Measurements from ENCODE around the gene ANKHD1.

The ANKHD1 gene

DNA sequence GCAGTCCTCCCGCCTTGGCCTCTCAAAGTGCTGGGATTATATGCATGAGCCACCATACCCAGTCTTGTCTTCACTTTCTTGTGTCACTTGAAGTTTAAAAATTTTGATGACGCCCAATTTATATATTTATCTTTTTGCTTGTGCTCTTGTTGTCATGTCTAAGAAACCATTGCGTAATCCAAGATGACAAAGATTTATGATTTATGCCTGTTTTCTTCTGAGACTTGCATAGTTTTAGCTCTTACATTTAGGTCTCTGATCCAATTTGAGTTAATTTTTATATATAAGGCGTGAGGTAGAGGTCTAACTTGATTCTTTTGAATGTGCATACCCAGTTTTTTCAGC, 18.6 kb downstream of the ANKHD1 start:
- TF ChIP-seq, protein P1, sequence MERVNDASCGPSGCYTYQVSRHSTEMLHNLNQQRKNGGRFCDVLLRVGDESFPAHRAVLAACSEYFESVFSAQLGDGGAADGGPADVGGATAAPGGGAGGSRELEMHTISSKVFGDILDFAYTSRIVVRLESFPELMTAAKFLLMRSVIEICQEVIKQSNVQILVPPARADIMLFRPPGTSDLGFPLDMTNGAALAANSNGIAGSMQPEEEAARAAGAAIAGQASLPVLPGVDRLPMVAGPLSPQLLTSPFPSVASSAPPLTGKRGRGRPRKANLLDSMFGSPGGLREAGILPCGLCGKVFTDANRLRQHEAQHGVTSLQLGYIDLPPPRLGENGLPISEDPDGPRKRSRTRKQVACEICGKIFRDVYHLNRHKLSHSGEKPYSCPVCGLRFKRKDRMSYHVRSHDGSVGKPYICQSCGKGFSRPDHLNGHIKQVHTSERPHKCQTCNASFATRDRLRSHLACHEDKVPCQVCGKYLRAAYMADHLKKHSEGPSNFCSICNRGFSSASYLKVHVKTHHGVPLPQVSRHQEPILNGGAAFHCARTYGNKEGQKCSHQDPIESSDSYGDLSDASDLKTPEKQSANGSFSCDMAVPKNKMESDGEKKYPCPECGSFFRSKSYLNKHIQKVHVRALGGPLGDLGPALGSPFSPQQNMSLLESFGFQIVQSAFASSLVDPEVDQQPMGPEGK (tag by site-specific recombination; IDR thresholded peaks at IDR 0.05), result no peak
- TF ChIP-seq ZNF335 (tag by site-specific recombination; conservative IDR thresholded peaks at IDR 0.05) (no peak), ZNF600 (tag by site-specific recombination; IDR thresholded peaks at IDR 0.05) (no peak), ZNF768 (tag by site-specific recombination; IDR thresholded peaks at IDR 0.05) (no peak), ZNF169 (tag by site-specific recombination; IDR thresholded peaks at IDR 0.05) (no peak), ZNF785 (tag by site-specific recombination; IDR thresholded peaks at IDR 0.05) (no peak), ZNF416 (tag by site-specific recombination; IDR thresholded peaks at IDR 0.05) (no peak), BCL11A (tag by site-specific recombination; IDR thresholded peaks at IDR 0.05; ENCODE audit: low read depth) (no peak), ZNF791 (tag by site-specific recombination; IDR thresholded peaks at IDR 0.05) (no peak), SCRT1 (tag by site-specific recombination; IDR thresholded peaks at IDR 0.05; ENCODE audit: borderline replicate concordance) (no peak), ZNF501 (tag by site-specific recombination; IDR thresholded peaks at IDR 0.05) (no peak), ZNF660 (tag by site-specific recombination; IDR thresholded peaks at IDR 0.05) (no peak), ZNF121 (tag by site-specific recombination; IDR thresholded peaks at IDR 0.05) (no peak), ZNF624 (tag by site-specific recombination; IDR thresholded peaks at IDR 0.05) (no peak)
- TF ChIP-seq, protein P2, sequence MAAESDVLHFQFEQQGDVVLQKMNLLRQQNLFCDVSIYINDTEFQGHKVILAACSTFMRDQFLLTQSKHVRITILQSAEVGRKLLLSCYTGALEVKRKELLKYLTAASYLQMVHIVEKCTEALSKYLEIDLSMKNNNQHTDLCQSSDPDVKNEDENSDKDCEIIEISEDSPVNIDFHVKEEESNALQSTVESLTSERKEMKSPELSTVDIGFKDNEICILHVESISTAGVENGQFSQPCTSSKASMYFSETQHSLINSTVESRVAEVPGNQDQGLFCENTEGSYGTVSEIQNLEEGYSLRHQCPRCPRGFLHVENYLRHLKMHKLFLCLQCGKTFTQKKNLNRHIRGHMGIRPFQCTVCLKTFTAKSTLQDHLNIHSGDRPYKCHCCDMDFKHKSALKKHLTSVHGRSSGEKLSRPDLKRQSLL (tag by site-specific recombination; IDR thresholded peaks at IDR 0.05), result no peak
- TF ChIP-seq, protein P3, sequence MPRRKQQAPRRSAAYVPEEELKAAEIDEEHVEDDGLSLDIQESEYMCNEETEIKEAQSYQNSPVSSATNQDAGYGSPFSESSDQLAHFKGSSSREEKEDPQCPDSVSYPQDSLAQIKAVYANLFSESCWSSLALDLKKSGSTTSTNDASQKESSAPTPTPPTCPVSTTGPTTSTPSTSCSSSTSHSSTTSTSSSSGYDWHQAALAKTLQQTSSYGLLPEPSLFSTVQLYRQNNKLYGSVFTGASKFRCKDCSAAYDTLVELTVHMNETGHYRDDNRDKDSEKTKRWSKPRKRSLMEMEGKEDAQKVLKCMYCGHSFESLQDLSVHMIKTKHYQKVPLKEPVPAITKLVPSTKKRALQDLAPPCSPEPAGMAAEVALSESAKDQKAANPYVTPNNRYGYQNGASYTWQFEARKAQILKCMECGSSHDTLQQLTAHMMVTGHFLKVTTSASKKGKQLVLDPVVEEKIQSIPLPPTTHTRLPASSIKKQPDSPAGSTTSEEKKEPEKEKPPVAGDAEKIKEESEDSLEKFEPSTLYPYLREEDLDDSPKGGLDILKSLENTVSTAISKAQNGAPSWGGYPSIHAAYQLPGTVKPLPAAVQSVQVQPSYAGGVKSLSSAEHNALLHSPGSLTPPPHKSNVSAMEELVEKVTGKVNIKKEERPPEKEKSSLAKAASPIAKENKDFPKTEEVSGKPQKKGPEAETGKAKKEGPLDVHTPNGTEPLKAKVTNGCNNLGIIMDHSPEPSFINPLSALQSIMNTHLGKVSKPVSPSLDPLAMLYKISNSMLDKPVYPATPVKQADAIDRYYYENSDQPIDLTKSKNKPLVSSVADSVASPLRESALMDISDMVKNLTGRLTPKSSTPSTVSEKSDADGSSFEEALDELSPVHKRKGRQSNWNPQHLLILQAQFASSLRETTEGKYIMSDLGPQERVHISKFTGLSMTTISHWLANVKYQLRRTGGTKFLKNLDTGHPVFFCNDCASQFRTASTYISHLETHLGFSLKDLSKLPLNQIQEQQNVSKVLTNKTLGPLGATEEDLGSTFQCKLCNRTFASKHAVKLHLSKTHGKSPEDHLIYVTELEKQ (tag by site-specific recombination; IDR thresholded peaks at IDR 0.05; ENCODE audit: borderline replicate concordance), result no peak
- TF ChIP-seq, protein P4, sequence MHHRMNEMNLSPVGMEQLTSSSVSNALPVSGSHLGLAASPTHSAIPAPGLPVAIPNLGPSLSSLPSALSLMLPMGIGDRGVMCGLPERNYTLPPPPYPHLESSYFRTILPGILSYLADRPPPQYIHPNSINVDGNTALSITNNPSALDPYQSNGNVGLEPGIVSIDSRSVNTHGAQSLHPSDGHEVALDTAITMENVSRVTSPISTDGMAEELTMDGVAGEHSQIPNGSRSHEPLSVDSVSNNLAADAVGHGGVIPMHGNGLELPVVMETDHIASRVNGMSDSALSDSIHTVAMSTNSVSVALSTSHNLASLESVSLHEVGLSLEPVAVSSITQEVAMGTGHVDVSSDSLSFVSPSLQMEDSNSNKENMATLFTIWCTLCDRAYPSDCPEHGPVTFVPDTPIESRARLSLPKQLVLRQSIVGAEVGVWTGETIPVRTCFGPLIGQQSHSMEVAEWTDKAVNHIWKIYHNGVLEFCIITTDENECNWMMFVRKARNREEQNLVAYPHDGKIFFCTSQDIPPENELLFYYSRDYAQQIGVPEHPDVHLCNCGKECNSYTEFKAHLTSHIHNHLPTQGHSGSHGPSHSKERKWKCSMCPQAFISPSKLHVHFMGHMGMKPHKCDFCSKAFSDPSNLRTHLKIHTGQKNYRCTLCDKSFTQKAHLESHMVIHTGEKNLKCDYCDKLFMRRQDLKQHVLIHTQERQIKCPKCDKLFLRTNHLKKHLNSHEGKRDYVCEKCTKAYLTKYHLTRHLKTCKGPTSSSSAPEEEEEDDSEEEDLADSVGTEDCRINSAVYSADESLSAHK (tag by site-specific recombination; IDR thresholded peaks at IDR 0.05), result no peak
- TF ChIP-seq, protein P5, sequence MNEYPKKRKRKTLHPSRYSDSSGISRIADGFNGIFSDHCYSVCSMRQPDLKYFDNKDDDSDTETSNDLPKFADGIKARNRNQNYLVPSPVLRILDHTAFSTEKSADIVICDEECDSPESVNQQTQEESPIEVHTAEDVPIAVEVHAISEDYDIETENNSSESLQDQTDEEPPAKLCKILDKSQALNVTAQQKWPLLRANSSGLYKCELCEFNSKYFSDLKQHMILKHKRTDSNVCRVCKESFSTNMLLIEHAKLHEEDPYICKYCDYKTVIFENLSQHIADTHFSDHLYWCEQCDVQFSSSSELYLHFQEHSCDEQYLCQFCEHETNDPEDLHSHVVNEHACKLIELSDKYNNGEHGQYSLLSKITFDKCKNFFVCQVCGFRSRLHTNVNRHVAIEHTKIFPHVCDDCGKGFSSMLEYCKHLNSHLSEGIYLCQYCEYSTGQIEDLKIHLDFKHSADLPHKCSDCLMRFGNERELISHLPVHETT (tag by site-specific recombination; IDR thresholded peaks at IDR 0.05), result no peak
- TF ChIP-seq, protein P6, sequence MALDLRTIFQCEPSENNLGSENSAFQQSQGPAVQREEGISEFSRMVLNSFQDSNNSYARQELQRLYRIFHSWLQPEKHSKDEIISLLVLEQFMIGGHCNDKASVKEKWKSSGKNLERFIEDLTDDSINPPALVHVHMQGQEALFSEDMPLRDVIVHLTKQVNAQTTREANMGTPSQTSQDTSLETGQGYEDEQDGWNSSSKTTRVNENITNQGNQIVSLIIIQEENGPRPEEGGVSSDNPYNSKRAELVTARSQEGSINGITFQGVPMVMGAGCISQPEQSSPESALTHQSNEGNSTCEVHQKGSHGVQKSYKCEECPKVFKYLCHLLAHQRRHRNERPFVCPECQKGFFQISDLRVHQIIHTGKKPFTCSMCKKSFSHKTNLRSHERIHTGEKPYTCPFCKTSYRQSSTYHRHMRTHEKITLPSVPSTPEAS (tag by site-specific recombination; IDR thresholded peaks at IDR 0.05), result no peak
- TF ChIP-seq, protein P7, sequence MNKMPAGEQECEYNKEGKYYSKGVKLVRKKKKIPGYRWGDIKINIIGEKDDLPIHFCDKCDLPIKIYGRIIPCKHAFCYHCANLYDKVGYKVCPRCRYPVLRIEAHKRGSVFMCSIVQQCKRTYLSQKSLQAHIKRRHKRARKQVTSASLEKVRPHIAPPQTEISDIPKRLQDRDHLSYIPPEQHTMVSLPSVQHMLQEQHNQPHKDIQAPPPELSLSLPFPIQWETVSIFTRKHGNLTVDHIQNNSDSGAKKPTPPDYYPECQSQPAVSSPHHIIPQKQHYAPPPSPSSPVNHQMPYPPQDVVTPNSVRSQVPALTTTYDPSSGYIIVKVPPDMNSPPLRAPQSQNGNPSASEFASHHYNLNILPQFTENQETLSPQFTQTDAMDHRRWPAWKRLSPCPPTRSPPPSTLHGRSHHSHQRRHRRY (tag by site-specific recombination; IDR thresholded peaks at IDR 0.05), result no peak
- POLR2A ChIA-PET, result interaction anchor here (0.7 kb wide), 1 partner anchor 19 kb away, joined by 3 read pairs; no protein-coding TSS in a partner anchor
- no peak overlapping the region for H3K27ac ChIP-seq (ENCODE audit: extremely low read depth, low read depth, low read length)
- CTCF ChIA-PET, result interaction anchor here (0.7 to 0.9 kb wide), 2 partner anchors 9 to 48 kb away, joined by 3 to 4 read pairs; no protein-coding TSS in a partner anchor
- peaks cover 3% of the 10 kb centered on the region; the same call in 1 of the 2 replicates for H3K4me1 ChIP-seq (ENCODE audit: control insufficient read depth, insufficient read depth, low read length)
- no peak overlapping the region for H3K4me3 ChIP-seq (ENCODE audit: low read depth, low read length)
- no peaks in the 10 kb centered on the region for H3K9me3 ChIP-seq (ENCODE audit: control insufficient read depth, insufficient read depth, low read depth, low read length)
- H3K36me3 ChIP-seq (ENCODE audit: control insufficient read depth in 2 of 2, insufficient read depth in 1 of 2, low read length in 2 of 2), result peaks cover 0 to 3% of the 10 kb centered on the region in 2 experiments; a peak in 1 of 3 replicates

Measured in HEK293 (cell line).